Lower leg skin (tissue), 4 donors: Measurements from ENCODE around the gene SPEM3. TPM values are rescaled to one million over a fixed set of nuclear protein-coding genes. Genes with fewer than 3 reads are reported as not detected.

Source experiments
- DNase-seq, 2 donors: peaks; one replicate each; pipeline ENCODE4 v3.0.0-alpha.2; 2019; ENCODE audit warnings: low spot score in 2 of 2
- H3K4me3 ChIP-seq: fragments of 200-600 bp; sonication (generic); 2 replicates; pipeline ENCODE4 v1.5.1; 2017; ENCODE audit warnings: mild to moderate bottlenecking, low read depth; ENCODE audit not compliant: poor library complexity, severe bottlenecking
- CTCF ChIP-seq, 3 donors: fragments of 450-650 bp; IDR thresholded peaks; one replicate each; pipeline ENCODE4 v1.5.1; 2016; ENCODE audit warnings: antibody characterized with exemption in 3 of 3, mild to moderate bottlenecking in 3 of 3, moderate library complexity in 2 of 3
- POLR2A ChIP-seq, 2 donors: fragments of 450-650 bp; IDR thresholded peaks; one replicate each; pipeline ENCODE4 v1.6.1; 2016 to 2017; ENCODE audit warnings: antibody characterized with exemption in 2 of 2, mild to moderate bottlenecking in 1 of 2, moderate library complexity in 1 of 2
- WGBS, 2 donors: methylation state at CpG; one replicate each; pipeline ENCODE4 v1.1.5; 2018; 5-methylcytosine and 5-hydroxymethylcytosine counted together
- intact Hi-C: fragments of 100-400 bp; cut with DNase I; formaldehyde crosslinking; loops from one replicate; pipeline ENCODE4 v1.15.0; 2023; ENCODE audit warnings: low total_unique reads
- total RNA-seq, 4 donors: library from RNA; depleted of rRNA; stranded (reverse); fragments of >200 nt; gene quantifications; one replicate each; pipeline ENCODE4 v1.1.0, GENCODE V29; 2016

SPEM3 gene
- total RNA-seq, 4 donors from 2014 or later = not detected

- DNase-seq = peak; percentile 58 to 95
- TF ChIP-seq CTCF (IDR thresholded peaks at IDR 0.05) = no peak
- no peak for TF ChIP-seq POLR2A (IDR thresholded peaks at IDR 0.05)
- intact Hi-C loops = loop anchor here (10.0 kb wide), 1 partner anchor 128 kb away; the partner anchor contains the start of gene SENP3
- no peak overlapping the region for H3K4me3 ChIP-seq
- WGBS, 2 donors = 5 to 6% methylated on average over 39 to 51 of the region's 92 CpGs
Observed at GRCh38 chr17:7436556-7437368, 8.1 kb downstream of the SPEM3 start.

GRCh38 chr17:7437369-7437863 is 8.8 kb downstream of the SPEM3 start:
- no peak for DNase-seq
- intact Hi-C loops = loop anchor here (10.0 kb wide), 1 partner anchor 127 kb away; the partner anchor contains the start of gene SENP3
- 17 to 24% methylated on average over 22 to 23 of the region's 31 CpGs for WGBS, 2 donors
- no peak overlapping the region for H3K4me3 ChIP-seq
- TF ChIP-seq POLR2A (IDR thresholded peaks at IDR 0.05) (no peak), CTCF (IDR thresholded peaks at IDR 0.05) (no peak)

DNA sequence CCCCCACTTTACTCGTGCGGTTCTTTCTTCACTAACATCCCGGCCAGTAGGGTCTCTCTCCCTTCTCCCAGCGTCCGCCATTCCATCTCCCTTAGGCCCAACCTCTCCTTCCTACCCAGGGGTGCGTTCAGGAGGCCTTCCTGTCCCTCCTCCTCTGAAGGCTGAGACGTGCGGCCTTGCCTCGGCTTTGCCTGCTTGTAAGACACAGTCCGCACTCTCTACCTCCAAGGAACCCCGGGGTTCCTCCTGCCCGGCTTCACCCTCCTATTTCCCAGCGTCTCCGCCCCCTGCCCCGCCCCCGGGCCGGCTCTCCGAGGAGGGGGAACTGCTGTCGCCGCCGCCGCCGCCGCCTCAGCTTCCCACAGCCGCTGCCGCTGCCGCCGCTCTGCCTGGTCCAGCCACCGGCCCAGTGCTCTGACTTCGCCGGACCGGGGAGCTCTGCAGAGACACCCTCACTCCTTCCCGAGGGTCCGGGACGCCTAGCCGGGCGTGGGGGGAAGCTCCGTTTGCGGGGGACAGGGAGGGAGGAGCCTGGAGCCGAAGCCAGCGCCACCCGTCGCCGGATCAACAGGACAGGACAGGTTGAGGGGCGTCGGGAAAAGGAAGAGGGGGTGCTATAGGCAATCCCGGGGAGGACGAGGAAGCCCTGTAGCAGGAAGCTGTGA is 9.4 kb downstream of the SPEM3 start:
- 4 to 12% methylated on average over 36 to 48 of the region's 48 CpGs for WGBS, 2 donors
- intact Hi-C loops = loop anchor here (10.0 kb wide), 1 partner anchor 127 kb away; the partner anchor contains the start of gene SENP3
- TF ChIP-seq POLR2A (IDR thresholded peaks at IDR 0.05) = no peak
- TF ChIP-seq CTCF (IDR thresholded peaks at IDR 0.05) = no peak
- peak in 1 of 2 donors; percentile 72 for DNase-seq
- H3K4me3 ChIP-seq = peak overlapping the region; percentile 22

DNA sequence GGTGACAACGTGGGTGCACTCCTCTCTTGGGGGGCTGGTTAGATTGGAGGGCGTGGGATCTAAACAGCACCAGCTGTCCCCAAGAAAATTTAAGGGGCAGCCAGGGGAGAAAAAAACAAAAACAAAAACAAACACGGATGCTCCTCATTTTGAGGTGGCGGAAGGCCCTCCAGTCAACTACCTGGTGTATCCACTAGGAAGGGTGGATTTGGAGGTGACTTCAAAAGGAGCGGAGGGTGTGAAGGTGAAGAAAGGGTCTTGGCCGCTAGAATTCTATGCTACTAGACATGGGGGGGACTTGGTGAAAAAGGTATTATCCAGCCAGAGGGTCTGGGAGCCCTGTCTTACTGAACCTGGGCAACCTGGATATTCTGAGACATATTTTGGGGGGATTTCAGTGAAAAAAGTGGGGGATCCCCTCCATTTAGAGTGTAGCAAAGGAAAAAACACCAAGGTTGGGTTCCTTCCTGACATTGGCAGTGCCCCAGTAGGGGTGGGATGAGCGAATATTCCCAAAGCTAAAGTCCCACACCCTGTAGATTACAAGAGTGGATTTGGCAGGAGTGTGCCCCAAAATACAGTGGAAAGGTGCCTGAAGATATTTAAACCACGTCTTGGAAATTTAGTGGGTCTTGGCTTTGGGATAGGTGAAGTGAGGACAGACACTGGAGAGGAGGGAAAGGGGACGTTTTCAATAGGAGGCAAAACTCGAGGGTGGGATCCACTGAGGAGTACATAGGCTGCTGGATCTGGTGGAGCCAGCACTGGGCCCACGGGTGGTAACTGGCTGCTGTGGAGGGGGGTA is 10.2 kb downstream of the SPEM3 start:
- no peak for DNase-seq
- intact Hi-C loops = loop anchor here (10.0 kb wide), 1 partner anchor 126 kb away; the partner anchor contains the start of gene SENP3

More for the DNA sequence above, 10.2 kb downstream of the SPEM3 start:
- TF ChIP-seq CTCF (IDR thresholded peaks at IDR 0.05) (no peak), POLR2A (IDR thresholded peaks at IDR 0.05) (no peak)
- no peak overlapping the region for H3K4me3 ChIP-seq
- 28 to 35% methylated on average over 11 of the region's 11 CpGs for WGBS, 2 donors
